ENCODE results near the gene ZBTB32. TPM values are rescaled to one million over a fixed set of nuclear protein-coding genes. Genes with fewer than 3 reads are reported as not detected.

ZBTB32 gene
- total and polyA plus RNA-seq, 2 of the 8 experiments (the other 6 are each of a cell fraction or from before 2014, with no cell fraction given): 0.11 to 0.50 TPM

DNA sequence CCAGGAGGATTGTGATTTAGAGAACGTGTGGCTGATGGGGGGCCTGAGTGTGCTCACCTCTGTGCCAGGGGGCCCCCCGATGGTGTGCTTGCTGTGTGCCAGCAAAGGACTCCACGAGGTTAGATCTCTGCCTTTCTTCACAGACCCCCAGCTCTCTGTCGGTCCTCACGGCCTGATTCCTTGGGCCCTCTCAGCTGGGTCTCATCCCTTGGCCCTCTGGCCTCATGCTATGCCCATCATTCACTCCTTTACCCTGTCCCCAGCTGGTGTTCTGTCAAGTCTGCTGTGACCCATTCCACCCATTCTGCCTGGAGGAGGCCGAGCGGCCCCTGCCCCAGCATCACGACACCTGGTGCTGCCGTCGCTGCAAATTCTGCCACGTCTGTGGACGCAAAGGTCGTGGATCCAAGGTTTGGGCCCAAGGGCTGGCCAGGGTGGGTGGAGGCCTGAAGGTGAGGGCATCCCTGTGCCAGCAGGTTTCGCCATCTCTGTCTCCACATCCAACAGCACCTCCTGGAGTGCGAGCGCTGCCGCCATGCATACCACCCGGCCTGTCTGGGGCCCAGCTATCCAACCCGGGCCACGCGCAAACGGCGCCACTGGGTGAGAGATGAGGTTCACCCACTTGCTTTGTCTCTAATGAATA lies 21.0 kb downstream of the ZBTB32 start (continued):
- TF ChIP-seq, protein P1, sequence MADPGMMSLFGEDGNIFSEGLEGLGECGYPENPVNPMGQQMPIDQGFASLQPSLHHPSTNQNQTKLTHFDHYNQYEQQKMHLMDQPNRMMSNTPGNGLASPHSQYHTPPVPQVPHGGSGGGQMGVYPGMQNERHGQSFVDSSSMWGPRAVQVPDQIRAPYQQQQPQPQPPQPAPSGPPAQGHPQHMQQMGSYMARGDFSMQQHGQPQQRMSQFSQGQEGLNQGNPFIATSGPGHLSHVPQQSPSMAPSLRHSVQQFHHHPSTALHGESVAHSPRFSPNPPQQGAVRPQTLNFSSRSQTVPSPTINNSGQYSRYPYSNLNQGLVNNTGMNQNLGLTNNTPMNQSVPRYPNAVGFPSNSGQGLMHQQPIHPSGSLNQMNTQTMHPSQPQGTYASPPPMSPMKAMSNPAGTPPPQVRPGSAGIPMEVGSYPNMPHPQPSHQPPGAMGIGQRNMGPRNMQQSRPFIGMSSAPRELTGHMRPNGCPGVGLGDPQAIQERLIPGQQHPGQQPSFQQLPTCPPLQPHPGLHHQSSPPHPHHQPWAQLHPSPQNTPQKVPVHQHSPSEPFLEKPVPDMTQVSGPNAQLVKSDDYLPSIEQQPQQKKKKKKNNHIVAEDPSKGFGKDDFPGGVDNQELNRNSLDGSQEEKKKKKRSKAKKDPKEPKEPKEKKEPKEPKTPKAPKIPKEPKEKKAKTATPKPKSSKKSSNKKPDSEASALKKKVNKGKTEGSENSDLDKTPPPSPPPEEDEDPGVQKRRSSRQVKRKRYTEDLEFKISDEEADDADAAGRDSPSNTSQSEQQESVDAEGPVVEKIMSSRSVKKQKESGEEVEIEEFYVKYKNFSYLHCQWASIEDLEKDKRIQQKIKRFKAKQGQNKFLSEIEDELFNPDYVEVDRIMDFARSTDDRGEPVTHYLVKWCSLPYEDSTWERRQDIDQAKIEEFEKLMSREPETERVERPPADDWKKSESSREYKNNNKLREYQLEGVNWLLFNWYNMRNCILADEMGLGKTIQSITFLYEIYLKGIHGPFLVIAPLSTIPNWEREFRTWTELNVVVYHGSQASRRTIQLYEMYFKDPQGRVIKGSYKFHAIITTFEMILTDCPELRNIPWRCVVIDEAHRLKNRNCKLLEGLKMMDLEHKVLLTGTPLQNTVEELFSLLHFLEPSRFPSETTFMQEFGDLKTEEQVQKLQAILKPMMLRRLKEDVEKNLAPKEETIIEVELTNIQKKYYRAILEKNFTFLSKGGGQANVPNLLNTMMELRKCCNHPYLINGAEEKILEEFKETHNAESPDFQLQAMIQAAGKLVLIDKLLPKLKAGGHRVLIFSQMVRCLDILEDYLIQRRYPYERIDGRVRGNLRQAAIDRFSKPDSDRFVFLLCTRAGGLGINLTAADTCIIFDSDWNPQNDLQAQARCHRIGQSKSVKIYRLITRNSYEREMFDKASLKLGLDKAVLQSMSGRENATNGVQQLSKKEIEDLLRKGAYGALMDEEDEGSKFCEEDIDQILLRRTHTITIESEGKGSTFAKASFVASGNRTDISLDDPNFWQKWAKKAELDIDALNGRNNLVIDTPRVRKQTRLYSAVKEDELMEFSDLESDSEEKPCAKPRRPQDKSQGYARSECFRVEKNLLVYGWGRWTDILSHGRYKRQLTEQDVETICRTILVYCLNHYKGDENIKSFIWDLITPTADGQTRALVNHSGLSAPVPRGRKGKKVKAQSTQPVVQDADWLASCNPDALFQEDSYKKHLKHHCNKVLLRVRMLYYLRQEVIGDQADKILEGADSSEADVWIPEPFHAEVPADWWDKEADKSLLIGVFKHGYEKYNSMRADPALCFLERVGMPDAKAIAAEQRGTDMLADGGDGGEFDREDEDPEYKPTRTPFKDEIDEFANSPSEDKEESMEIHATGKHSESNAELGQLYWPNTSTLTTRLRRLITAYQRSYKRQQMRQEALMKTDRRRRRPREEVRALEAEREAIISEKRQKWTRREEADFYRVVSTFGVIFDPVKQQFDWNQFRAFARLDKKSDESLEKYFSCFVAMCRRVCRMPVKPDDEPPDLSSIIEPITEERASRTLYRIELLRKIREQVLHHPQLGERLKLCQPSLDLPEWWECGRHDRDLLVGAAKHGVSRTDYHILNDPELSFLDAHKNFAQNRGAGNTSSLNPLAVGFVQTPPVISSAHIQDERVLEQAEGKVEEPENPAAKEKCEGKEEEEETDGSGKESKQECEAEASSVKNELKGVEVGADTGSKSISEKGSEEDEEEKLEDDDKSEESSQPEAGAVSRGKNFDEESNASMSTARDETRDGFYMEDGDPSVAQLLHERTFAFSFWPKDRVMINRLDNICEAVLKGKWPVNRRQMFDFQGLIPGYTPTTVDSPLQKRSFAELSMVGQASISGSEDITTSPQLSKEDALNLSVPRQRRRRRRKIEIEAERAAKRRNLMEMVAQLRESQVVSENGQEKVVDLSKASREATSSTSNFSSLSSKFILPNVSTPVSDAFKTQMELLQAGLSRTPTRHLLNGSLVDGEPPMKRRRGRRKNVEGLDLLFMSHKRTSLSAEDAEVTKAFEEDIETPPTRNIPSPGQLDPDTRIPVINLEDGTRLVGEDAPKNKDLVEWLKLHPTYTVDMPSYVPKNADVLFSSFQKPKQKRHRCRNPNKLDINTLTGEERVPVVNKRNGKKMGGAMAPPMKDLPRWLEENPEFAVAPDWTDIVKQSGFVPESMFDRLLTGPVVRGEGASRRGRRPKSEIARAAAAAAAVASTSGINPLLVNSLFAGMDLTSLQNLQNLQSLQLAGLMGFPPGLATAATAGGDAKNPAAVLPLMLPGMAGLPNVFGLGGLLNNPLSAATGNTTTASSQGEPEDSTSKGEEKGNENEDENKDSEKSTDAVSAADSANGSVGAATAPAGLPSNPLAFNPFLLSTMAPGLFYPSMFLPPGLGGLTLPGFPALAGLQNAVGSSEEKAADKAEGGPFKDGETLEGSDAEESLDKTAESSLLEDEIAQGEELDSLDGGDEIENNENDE (IDR thresholded peaks at IDR 0.05; ENCODE audit: insufficient replicate concordance, low read length): no peak
- no peak for TF ChIP-seq JUND (IDR thresholded peaks at IDR 0.05; ENCODE audit: low read length)
- no peak for TF ChIP-seq RFX5 (IDR thresholded peaks at IDR 0.05; ENCODE audit: borderline replicate concordance, low read depth, low read length)
- no peak for TF ChIP-seq GABPA (IDR thresholded peaks at IDR 0.05; ENCODE audit: borderline replicate concordance, insufficient read depth, low read length)
- no peak for TF ChIP-seq JUN (IDR thresholded peaks at IDR 0.05; ENCODE audit: low read depth, low read length)
- TF ChIP-seq CREB1 (IDR thresholded peaks at IDR 0.05): no peak
